HG03196 (cell line): ENCODE measurements around the gene GON4L.
"Not testable (repeated sequence)": the region's sequence is repeated elsewhere in the genome, so short reads cannot be mapped to it uniquely, and the experiment has no call there.

Experiments used
- ATAC-seq: cut with Tn5 transposase; IDR thresholded peaks from one replicate; pipeline ENCODE4 v1.9.1; 2021; ENCODE audit not compliant: unreplicated experiment

Gene GON4L

GRCh38 chr1:155831279-155831976 is 25.6 kb downstream of the GON4L start:
- ATAC-seq: no peak

- no peak for ATAC-seq
Measured at GRCh38 chr1:155827450-155827849, 29.6 kb downstream of the GON4L start.

- no peak for ATAC-seq
Measured at GRCh38 chr1:155816351-155816750, 40.7 kb downstream of the GON4L start.

GRCh38 chr1:155813672-155814071 is 43.3 kb downstream of the GON4L start:
- ATAC-seq: no peak

- ATAC-seq: no peak
Measured at GRCh38 chr1:155812878-155813277, 44.1 kb downstream of the GON4L start.

GRCh38 chr1:155809088-155809487 is 47.9 kb downstream of the GON4L start:
- ATAC-seq: no peak

- ATAC-seq: no peak
Measured at GRCh38 chr1:155801149-155801548, 55.9 kb downstream of the GON4L start.

GRCh38 chr1:155795618-155796017 is 61.4 kb downstream of the GON4L start:
- ATAC-seq: not testable (repeated sequence)

- no peak for ATAC-seq
Measured at GRCh38 chr1:155794605-155795245, 62.3 kb downstream of the GON4L start.

GRCh38 chr1:155793213-155793612 is 63.8 kb downstream of the GON4L start:
- no peak for ATAC-seq

- no peak for ATAC-seq
Measured at GRCh38 chr1:155777582-155777981, 79.4 kb downstream of the GON4L start.

- ATAC-seq: no peak
Measured at GRCh38 chr1:155776414-155776813, 80.6 kb downstream of the GON4L start.

GRCh38 chr1:155773221-155773620 is 83.8 kb downstream of the GON4L start:
- ATAC-seq: no peak

- ATAC-seq: no peak
Measured at GRCh38 chr1:155769257-155769656, 87.8 kb downstream of the GON4L start.

GRCh38 chr1:155767399-155767989 is 89.5 kb downstream of the GON4L start:
- not testable (repeated sequence) for ATAC-seq

GRCh38 chr1:155763989-155764388 is 93.0 kb downstream of the GON4L start:
- ATAC-seq: not testable (repeated sequence)

GRCh38 chr1:155763090-155763815 is 93.8 kb downstream of the GON4L start:
- not testable (repeated sequence) for ATAC-seq

GRCh38 chr1:155761736-155762405 is 95.1 kb downstream of the GON4L start:
- no peak for ATAC-seq

- ATAC-seq: no peak
Measured at GRCh38 chr1:155760751-155761475, 96.1 kb downstream of the GON4L start.

- ATAC-seq: no peak
Measured at GRCh38 chr1:155759966-155760630, 96.9 kb downstream of the GON4L start.
